Transverse colon (tissue), 4 donors: ENCODE data around the gene RFXANK.

Experiments used
- EP300 ChIP-seq: sonication (generic); formaldehyde crosslinking; IDR thresholded peaks from one replicate; pipeline ENCODE4 v1.6.1; 2017; ENCODE audit warnings: antibody characterized with exemption, low read depth
- POLR2AphosphoS5 ChIP-seq, 3 donors: sonication (generic); formaldehyde crosslinking; IDR thresholded peaks; one replicate each; pipeline ENCODE4 v1.6.1; 2016; ENCODE audit warnings: antibody characterized with exemption in 3 of 3
- TF ChIP-seq, protein P1 (sequence below), 5 experiments: fragments of 200-600 bp in 3 of 5; fragments of 450-650 bp in 2 of 5; sonication (generic) in 3 of 5; IDR thresholded peaks; 1 replicate in 2 of 5; 2 replicates in 3 of 5; pipeline ENCODE4 v1.5.1; 2016 to 2017; ENCODE audit warnings: antibody characterized with exemption in 5 of 5, inconsistent platforms in 3 of 5, mild to moderate bottlenecking in 2 of 5, moderate library complexity in 1 of 5

DNA sequence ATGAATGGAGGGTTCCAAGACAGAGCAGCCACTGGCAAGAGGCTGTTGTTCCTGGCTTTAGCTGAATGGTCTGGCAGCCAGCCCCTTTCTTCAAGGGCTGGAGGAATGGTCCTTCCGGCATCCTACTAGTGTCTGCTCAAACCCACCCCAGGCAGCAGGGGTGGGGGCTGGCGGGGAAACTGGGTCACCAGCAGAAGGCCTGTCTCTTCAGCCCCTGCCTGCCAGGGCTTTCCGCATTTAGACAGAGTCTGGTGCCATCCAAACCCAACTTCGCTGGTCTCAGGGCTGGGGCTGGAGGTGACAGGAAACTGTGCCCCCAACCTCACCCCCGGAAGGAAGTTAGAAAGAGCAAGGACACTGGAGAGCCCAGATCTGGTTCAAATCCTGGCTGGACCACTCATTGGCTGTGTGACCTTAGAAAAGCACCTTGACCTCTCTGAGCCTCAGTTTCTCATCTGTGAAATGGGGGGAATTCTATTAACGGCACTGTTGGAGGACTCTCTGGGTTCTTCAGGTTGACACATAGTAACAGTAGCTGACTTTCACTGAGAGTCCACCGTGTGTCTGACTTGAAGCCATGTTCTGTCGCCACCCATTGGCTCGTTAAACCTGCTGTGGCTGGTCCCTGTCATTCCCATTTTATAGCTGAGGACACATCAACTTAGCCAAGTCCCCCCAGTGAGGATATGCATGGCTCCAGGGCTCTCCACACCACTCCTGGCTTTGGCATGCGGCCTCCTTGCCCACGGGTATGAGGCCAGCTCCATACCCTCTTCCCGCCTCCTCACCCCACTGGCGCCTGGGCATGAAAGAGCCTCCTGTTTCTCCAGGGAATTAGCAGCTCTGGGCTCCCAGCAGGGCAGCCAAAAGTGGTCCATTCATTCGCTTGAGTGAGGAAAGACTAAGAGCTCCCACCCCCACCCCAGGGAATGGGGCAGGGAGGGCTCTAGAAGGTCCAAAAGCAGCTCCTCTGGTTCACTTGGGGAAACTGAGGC, 13.7 kb downstream of the RFXANK start:
- TF ChIP-seq, protein P1, sequence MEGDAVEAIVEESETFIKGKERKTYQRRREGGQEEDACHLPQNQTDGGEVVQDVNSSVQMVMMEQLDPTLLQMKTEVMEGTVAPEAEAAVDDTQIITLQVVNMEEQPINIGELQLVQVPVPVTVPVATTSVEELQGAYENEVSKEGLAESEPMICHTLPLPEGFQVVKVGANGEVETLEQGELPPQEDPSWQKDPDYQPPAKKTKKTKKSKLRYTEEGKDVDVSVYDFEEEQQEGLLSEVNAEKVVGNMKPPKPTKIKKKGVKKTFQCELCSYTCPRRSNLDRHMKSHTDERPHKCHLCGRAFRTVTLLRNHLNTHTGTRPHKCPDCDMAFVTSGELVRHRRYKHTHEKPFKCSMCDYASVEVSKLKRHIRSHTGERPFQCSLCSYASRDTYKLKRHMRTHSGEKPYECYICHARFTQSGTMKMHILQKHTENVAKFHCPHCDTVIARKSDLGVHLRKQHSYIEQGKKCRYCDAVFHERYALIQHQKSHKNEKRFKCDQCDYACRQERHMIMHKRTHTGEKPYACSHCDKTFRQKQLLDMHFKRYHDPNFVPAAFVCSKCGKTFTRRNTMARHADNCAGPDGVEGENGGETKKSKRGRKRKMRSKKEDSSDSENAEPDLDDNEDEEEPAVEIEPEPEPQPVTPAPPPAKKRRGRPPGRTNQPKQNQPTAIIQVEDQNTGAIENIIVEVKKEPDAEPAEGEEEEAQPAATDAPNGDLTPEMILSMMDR (IDR thresholded peaks at IDR 0.05), result no peak
- no peak for TF ChIP-seq EP300
- TF ChIP-seq POLR2AphosphoS5 (IDR thresholded peaks at IDR 0.05), result no peak
